Transverse colon (tissue), 3 donors: Measurements from ENCODE around the gene THSD4.

Experiments used
- CTCF ChIP-seq, 5 experiments: fragments of 200-600 bp in 3 of 5; fragments of 450-650 bp in 2 of 5; sonication (generic) in 3 of 5; IDR thresholded peaks; 1 replicate in 2 of 5; 2 replicates in 3 of 5; pipeline ENCODE4 v1.5.1; 2016 to 2017; ENCODE audit warnings: antibody characterized with exemption in 5 of 5, inconsistent platforms in 3 of 5, mild to moderate bottlenecking in 2 of 5, moderate library complexity in 1 of 5
- EP300 ChIP-seq: sonication (generic); formaldehyde crosslinking; IDR thresholded peaks from one replicate; pipeline ENCODE4 v1.6.1; 2017; ENCODE audit warnings: antibody characterized with exemption, low read depth
- POLR2A ChIP-seq: fragments of 450-650 bp; IDR thresholded peaks from one replicate; pipeline ENCODE4 v1.6.1; 2016; ENCODE audit warnings: antibody characterized with exemption, mild to moderate bottlenecking, moderate library complexity

GRCh38 chr15:71572452-71573053 is 457.3 kb downstream of the THSD4 start:
- TF ChIP-seq EP300 (no peak), POLR2A (no peak), CTCF (IDR thresholded peaks at IDR 0.05) (no peak)
